Epithelial cell of prostate (primary cell): ENCODE results near the gene OSBPL1A.

ENCODE experiments used
- DNase-seq: peaks from one replicate; pipeline ENCODE4 v3.0.0-alpha.2; 2011; ENCODE audit warnings: low read depth, low spot score
- H3K27ac ChIP-seq: fragments of 450-650 bp; 2 replicates; pipeline ENCODE4 v1.5.1; 2017; ENCODE audit warnings: mild to moderate bottlenecking

The OSBPL1A gene

GRCh38 chr18:24397694-24398368 is at the start of gene OSBPL1A:
Gene OSBPL1A (minus strand): TSS chr18:24397824. CDS start chr18:24377533, 20,291 bp downstream.
- H3K27ac ChIP-seq, result peak within 1 kb of the TSS; percentile 37

GRCh38 chr18:24446953-24447538 is 49.4 kb upstream of the OSBPL1A start:
- no peak overlapping the region for H3K27ac ChIP-seq
- no peak for DNase-seq

More at GRCh38 chr18:24397694-24398368, at the start of gene OSBPL1A:
- DNase-seq, result peak; percentile 50

DNA sequence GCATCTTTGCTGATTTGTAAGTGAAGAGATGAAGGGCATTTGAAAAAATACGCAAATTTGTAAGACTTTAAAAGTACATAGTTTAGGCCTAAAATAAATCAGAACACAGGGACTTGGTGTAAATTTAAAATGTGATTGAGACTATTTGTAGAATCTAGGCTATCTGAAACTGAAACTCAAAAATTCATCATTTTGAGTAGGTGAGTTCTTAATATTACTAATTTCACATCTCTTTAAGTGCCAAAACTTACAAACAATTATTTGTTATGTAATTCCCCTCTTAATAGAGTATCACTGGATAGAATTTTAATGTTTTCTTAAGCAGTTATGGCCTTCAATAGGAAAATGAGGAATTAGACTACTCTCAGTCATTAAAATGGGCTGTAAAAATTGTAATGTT is 48.8 kb upstream of the OSBPL1A start:
- H3K27ac ChIP-seq, result no peak overlapping the region
- DNase-seq, result no peak

GRCh38 chr18:24443870-24444269 is 46.2 kb upstream of the OSBPL1A start:
- no peak overlapping the region for H3K27ac ChIP-seq
- no peak for DNase-seq

DNA sequence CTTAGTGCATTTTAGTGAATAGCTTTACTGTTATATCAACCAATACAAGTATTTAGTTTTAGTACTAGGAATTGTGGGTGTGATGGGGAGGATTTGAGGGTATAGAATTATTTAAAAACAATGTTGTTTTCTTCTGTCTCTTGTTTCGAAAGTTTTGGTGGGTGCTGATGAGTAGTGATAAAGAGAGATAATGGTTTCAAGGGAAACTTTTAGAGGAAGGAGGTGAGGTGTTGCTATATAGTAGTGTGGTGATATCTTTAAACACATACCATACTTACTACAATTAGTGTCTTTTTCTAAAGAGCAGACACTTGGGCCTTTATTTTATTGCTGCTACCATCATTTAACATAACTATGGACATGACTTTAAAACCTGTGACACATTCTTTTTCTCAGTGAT is 39.3 kb upstream of the OSBPL1A start:
- H3K27ac ChIP-seq, result no peak overlapping the region
- DNase-seq, result no peak

- no peak overlapping the region for H3K27ac ChIP-seq
- no peak for DNase-seq
These were observed 35.0 kb upstream of the OSBPL1A start for GRCh38 chr18:24432618-24433017.

DNA sequence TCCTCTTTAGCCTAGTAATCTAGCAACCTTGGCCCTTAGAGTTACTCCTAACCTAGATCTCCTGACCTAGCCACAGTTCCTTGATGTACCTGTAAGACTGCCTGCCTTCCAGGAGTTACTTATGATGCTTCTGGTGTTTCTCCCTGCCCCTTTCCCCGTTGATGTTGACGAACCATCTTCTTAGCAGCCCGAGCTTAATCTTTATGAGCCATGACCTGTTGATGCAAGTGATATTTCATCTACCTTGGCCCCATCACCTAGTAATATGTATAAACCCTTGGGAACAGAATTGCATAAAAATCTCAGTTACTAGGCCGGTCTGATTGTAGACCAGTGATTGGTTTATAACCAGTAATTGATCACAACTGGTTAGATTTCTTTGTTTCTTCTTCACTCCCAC is 31.6 kb upstream of the OSBPL1A start:
- DNase-seq, result no peak
- H3K27ac ChIP-seq, result no peak overlapping the region

DNA sequence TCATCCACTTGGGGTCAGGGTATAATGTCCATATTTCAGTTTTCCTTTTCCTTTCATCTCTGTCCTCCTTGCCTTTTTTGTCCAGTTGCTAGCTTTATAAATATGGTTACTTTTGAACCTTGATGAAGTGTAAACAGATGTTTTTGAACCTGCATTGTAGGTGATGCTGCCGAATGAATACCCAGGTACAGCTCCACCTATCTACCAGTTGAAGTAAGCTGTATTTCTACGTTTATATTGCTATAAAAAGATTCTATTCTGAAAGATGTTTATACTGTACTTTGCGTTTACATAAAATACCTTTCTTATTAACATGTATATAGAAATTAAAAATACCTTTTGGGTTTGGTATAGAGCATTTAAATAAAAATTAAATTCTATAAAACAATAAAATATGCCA is 31.1 kb upstream of the OSBPL1A start:
- H3K27ac ChIP-seq, result no peak overlapping the region

DNA sequence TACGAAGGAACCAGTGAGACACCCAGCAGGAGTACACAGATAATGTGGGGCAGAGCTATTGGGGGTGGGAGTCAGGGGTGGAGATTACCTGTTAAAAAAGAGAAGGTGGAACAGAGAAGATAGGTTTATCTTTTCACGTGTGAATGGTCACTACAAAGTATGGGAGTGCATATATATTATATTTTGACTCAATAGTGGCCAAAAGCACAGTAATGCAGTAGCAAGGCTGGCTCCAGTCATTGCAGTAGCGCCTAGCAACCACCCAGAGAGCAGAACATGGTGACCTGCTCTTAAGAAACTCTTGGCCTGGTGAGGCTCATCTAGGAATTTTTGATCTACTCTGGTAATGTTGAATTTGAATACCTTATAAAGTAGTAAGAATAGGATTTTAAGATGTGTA is 29.9 kb upstream of the OSBPL1A start:
- DNase-seq, result no peak
- peak overlapping the region; percentile 72 for H3K27ac ChIP-seq

More for the DNA sequence above, 31.1 kb upstream of the OSBPL1A start:
- DNase-seq, result no peak

DNA sequence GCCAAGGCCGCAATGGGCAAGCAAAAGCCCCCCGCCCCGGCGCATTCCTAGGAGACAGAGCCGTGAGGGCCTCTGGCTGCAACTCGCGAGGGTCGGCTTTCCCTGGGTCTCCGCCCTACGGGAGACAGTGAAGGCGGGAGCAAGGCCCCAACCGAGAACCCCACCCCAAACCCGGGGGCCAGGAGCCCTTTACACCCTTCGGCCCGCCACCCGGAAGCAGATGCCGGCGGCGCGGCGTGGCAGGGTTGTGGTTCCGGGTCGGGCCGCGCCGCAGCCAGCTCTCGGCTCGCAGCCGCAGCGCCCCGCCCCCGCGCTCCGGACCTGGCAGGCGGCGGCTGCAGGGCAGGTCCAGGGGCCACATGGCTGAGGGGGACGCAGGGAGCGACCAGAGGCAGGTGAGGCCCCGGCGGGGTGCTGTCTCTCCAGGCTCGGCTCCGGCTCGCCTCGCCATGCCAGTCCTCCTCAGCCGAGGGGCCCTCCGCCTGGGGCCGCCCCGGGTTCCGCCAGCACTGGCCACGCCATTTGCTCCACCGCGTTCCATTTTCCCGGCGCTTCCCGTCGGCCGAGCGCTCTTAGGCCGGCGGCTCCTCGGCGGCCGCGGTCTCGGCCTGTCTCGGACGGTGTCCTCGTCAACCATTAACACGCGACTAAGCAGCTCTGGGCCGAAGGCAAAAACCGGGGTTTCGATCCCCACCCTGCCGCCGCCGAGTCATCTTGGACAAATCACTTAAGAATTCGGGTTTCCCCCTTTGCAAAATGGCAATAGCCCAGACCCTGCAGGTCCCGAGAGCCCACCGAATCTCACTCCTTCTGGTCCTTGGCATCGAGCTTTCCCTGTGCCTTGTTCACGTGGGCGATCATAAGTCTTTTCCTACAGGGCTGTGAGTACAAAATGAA is 29.0 kb upstream of the OSBPL1A start, which contains the start of gene IMPACT:
Gene IMPACT, plus strand, starts transcription at position 273 of the 897 bp plus-strand sequence. Its CDS starts 87 bp downstream, at position 360.
- H3K27ac ChIP-seq, result peak within 1 kb of the TSS; percentile 72
- DNase-seq, result peak; percentile 5

DNA sequence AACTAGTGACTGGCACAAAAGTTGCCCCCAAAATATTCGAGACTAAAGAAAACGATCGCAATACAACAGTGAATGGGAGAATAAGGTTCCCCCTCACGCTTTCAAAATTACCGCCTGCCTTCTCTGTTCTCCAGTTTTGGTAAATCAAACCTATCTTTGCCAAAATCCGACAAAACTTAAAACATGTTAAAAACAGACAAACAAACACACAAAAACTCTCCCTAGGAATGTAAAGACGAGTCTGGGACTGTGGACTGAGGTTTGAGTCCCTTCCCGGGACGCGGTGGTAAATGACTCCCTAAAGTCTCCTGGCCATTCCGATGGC is 28.4 kb upstream of the OSBPL1A start:
- DNase-seq, result no peak
- peak overlapping the region; percentile 72 for H3K27ac ChIP-seq

DNA sequence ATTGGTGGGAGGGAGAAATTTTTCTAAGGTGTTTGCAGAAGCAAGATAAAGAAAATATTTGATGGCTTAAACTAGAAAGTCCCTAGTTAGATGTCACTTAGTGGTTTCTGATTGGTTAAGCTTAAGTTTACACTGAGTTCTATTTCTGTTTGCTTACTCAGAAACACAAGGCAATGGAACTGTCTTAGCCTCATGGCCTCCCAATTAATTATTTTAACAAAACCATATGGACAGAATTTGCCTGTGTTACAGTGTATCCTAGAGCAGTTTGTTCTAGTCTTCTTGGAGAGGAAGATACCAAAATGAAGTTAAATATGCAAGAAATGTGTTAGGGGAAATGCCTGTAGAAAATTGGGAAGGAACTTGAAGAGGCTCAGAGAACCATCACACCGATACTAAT is 24.2 kb upstream of the OSBPL1A start:
- no peak for DNase-seq
- no peak overlapping the region for H3K27ac ChIP-seq

DNA sequence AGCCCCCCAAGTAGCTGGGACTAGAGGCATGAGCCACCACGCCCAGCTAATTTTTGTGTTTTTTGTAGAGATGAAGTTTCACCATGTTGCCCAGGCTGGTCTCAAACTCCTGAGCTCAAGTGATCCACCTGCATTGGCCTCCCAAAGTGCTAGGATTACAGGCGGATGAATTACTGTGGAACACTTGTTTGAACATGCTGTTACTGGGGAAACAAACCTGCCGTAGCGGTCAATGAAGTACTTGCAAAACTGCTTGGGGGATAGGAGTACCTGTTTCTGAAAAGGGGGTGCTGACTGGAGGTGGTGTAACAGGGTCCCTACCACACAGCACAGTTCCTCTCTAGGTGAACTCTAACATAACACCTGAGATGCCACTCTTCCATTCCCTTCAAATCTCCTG is 22.9 kb upstream of the OSBPL1A start:
- no peak for DNase-seq

GRCh38 chr18:24417480-24417879 is 19.9 kb upstream of the OSBPL1A start:
- no peak for DNase-seq
- H3K27ac ChIP-seq, result no peak overlapping the region

More for the DNA sequence above, 22.9 kb upstream of the OSBPL1A start:
- no peak overlapping the region for H3K27ac ChIP-seq

DNA sequence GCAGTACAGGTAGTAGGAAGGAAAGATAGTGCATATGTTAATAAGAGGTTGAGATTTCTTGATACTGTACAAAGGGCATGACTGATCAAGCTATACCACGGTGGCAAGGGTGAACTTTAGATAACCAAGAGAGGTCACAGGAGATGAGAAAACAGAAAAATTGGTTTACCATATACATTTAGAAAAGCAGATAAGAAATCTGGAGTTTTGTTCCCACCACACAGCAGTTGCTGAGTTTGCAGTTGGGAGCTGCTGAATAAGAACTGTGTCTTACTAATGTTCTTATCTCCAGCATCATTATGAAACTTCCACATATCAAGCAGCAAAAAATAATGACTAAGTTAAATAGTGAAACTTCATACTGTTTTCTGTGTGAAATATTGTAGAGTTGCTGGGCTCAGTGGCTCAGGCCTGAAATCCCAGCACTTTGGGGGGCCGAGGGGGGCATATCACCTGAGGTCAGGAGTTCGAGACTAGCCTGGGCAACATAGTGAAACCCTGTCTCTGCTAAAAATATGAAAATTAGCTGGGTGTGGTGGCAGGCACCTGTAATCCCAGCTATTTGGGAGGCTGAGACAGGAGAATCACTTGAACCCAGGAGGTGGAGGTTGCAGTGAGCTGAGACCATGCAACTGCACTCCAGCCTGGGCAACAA is 16.9 kb upstream of the OSBPL1A start:
- no peak for DNase-seq
- no peak overlapping the region for H3K27ac ChIP-seq

DNA sequence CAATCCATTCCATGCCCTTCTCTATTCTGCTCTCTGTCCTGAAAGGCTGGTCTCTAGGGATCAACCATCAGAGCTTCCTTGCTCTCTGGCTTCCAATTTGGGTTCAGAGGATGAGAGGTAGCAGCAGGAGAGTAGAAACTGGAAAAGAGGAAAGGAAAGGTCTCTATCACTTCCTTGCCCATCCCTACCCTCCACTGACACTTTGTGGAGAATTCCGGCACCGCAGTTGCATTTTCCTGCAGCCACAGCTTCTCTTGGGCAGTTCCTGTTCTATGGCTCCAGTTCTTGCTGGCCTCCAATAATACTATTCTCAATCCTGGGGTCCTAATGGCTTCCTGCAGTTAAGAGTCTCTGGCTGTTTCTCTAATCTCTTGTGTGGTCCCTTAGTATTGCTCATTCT is 15.5 kb upstream of the OSBPL1A start:
- no peak for DNase-seq
- no peak overlapping the region for H3K27ac ChIP-seq

DNA sequence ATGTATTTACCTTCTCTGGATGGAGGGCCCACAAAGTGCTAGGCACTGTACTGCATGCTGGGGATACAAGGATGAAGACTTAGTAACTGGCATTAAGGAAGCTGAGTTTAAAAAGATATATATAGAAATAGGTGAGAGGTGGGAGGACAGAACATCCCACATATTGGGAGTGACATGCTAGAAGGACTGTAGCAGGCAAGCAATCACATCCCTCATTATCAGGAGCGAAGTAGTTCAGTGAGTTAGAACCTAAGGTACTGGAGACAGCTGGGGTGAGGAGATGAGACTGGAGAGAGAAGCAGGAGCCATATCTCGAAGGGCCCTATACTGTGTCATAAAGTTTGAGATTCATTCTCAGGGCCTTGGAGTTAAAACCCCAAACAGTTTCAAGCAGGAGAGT is 10.9 kb upstream of the OSBPL1A start:
- H3K27ac ChIP-seq, result no peak overlapping the region
- DNase-seq, result no peak

- H3K27ac ChIP-seq, result no peak overlapping the region
- no peak for DNase-seq
These were observed 7.0 kb upstream of the OSBPL1A start for GRCh38 chr18:24404591-24404990.

DNA sequence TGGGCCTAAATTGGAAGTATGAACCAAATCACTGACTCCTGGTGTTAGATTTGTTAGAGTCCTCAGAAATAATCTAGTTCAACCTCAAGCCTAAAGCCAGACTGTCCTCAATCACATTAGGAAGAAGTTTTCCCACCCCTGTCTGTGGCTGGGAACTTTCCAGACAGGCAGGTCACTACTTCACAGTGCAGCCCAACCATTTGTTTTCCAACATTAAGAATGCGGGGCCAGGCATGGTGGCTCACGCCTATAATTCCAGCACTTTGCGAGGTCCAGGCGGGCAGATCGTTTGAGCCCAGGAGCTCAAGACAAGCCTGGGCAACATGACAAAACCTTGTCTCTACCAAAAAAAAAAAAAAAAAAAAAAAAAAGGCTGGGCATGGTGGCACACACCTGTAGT is 5.5 kb upstream of the OSBPL1A start:
- no peak for DNase-seq
- H3K27ac ChIP-seq, result no peak overlapping the region

DNA sequence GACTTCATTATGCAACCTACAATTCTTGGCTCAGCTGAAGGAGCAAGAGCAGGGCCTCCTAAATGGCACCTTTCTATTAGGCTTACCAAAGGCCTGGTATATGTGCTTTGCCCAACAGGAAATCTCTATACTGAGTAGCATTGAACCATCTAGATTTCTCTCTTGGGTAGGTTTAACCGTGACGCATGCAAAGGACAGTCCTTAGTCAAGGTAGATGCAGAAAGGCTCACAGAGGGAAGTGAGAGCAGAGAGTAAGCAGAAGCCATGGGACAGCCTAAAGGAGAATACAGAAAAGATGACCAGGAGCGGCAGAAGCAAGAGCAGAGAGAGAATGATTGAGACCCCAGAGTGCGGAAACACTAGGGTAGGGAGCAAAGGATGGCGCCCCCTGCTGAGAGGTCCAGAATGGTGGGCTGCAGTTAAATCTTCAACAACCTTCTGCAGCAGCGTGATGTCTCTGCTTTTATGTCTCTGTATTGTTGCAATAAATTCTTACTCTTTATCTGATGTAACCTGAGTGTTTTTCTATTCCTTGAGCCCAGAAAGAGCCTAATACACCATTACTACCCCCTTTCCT is 4.7 kb upstream of the OSBPL1A start:
- no peak for DNase-seq
- no peak overlapping the region for H3K27ac ChIP-seq
